Nephron (organoid): ENCODE measurements around the gene DPRX.

Experiments
- H3K27ac Mint-ChIP-seq, 3 experiments: 2 replicates each; pipeline ENCODE4 v1.8.0; 2020; ENCODE audit warnings: mixed read lengths in 3 of 3, mild to moderate bottlenecking in 2 of 3, moderate library complexity in 1 of 3
- H3K27me3 Mint-ChIP-seq: 2 replicates; pipeline ENCODE4 v1.8.0; 2021; ENCODE audit warnings: low read depth, mild to moderate bottlenecking, moderate library complexity, mixed read lengths
- H3K36me3 Mint-ChIP-seq: 2 replicates; pipeline ENCODE4 v1.8.0; 2020; ENCODE audit warnings: low read depth, mixed read lengths
- H3K4me1 Mint-ChIP-seq: 2 replicates; pipeline ENCODE4 v1.8.0; 2020; ENCODE audit warnings: mixed read lengths
- H3K4me3 Mint-ChIP-seq, 3 experiments: 2 replicates each; pipeline ENCODE4 v1.8.0; 2020; ENCODE audit warnings: mild to moderate bottlenecking in 3 of 3, mixed read lengths in 3 of 3, moderate library complexity in 2 of 3
- H3K9me3 Mint-ChIP-seq: 2 replicates; pipeline ENCODE4 v1.8.0; 2020; ENCODE audit warnings: mixed read lengths
- CTCF ChIP-seq, 3 experiments: fragments of 200-600 bp; sonication (generic); IDR thresholded peaks; one replicate each; pipeline ENCODE4 v1.5.0; 2021; ENCODE audit warnings: antibody characterized with exemption in 3 of 3; ENCODE audit not compliant: unreplicated experiment in 3 of 3

The DPRX gene

GRCh38 chr19:53639471-53639870 is 7.7 kb downstream of the DPRX start:
- Mint-ChIP-seq H3K27ac (no peak overlapping the region), H3K36me3 (no peaks in the 10 kb centered on the region), H3K9me3 (no peaks in the 10 kb centered on the region), H3K4me3 (no peak overlapping the region), H3K27me3 (peaks cover 4% of the 10 kb centered on the region), H3K4me1 (no peaks in the 10 kb centered on the region)
- TF ChIP-seq CTCF (IDR thresholded peaks at IDR 0.05; ENCODE audit: unreplicated experiment in 3 of 3) = no peak

- H3K4me3 Mint-ChIP-seq = no peak overlapping the region
- peaks cover 4% of the 10 kb centered on the region for H3K27me3 Mint-ChIP-seq
- H3K4me1 Mint-ChIP-seq = no peaks in the 10 kb centered on the region
- H3K27ac Mint-ChIP-seq = no peak overlapping the region
- H3K36me3 Mint-ChIP-seq = no peaks in the 10 kb centered on the region
- H3K9me3 Mint-ChIP-seq = no peaks in the 10 kb centered on the region
- TF ChIP-seq CTCF (IDR thresholded peaks at IDR 0.05; ENCODE audit: unreplicated experiment in 3 of 3) = no peak
These were observed 10.7 kb downstream of the DPRX start for GRCh38 chr19:53642381-53643099.

GRCh38 chr19:53644061-53644816 is 12.4 kb downstream of the DPRX start:
- H3K36me3 Mint-ChIP-seq = no peaks in the 10 kb centered on the region
- H3K4me1 Mint-ChIP-seq = no peaks in the 10 kb centered on the region
- peaks cover 4% of the 10 kb centered on the region for H3K27me3 Mint-ChIP-seq
- H3K27ac Mint-ChIP-seq = no peak overlapping the region
- no peak overlapping the region for H3K4me3 Mint-ChIP-seq
- H3K9me3 Mint-ChIP-seq = peaks cover 3% of the 10 kb centered on the region
- TF ChIP-seq CTCF (IDR thresholded peaks at IDR 0.05; ENCODE audit: unreplicated experiment in 3 of 3) = no peak

GRCh38 chr19:53646144-53646543 is 14.3 kb downstream of the DPRX start:
- Mint-ChIP-seq H3K4me1 (no peaks in the 10 kb centered on the region), H3K36me3 (no peaks in the 10 kb centered on the region), H3K27me3 (peaks cover 3% of the 10 kb centered on the region), H3K4me3 (no peak overlapping the region), H3K9me3 (peaks cover 13% of the 10 kb centered on the region), H3K27ac (no peak overlapping the region)
- no peak for TF ChIP-seq CTCF (IDR thresholded peaks at IDR 0.05; ENCODE audit: unreplicated experiment in 3 of 3)

GRCh38 chr19:53647350-53647749 is 15.6 kb downstream of the DPRX start:
- Mint-ChIP-seq H3K36me3 (no peaks in the 10 kb centered on the region), H3K27me3 (no peaks in the 10 kb centered on the region), H3K4me3 (no peak overlapping the region), H3K4me1 (no peaks in the 10 kb centered on the region), H3K9me3 (peaks cover 13% of the 10 kb centered on the region), H3K27ac (no peak overlapping the region)
- TF ChIP-seq CTCF (IDR thresholded peaks at IDR 0.05; ENCODE audit: unreplicated experiment in 3 of 3) = no peak
